SK-MEL-5 (cell line): ENCODE results near the gene TPP2. TPM values are rescaled to one million over a fixed set of nuclear protein-coding genes. Genes with fewer than 3 reads are reported as not detected.

Experiments
- DNase-seq: peaks from one replicate; pipeline ENCODE4 v3.0.0-alpha.2; 2016; ENCODE audit warnings: low read depth, low spot score
- in situ Hi-C: cut with HindIII; loops from 2 replicates; pipeline ENCODE4 v1.10.0; 2016; ENCODE audit warnings: low sequenced_read_pairs, high pct_unique_total_duplicates, low pct_unique_long_range_greater_than_20kb
- polyA plus RNA-seq, 2 experiments: library from polyadenylated mRNA; depleted of rRNA; stranded (reverse); fragments of >200 nt; gene quantifications; 2 replicates each; pipeline ENCODE4 v1.2.3, GENCODE V29; 2015
- total RNA-seq: library from RNA; depleted of rRNA; stranded (reverse); fragments of >200 nt; shearing (Covaris generic); gene quantifications from 2 replicates; pipeline ENCODE4 v1.2.3, GENCODE V29; 2014; rRNA removed

The TPP2 gene
- total RNA-seq = 48.7 and 53.0 TPM in 2 replicates
- polyA plus RNA-seq (2015; cell fraction: cytosol; rRNA removed) = 34.3 and 41.1 TPM in 2 replicates
- polyA plus RNA-seq (2015; cell fraction: nucleus; rRNA removed) = 224 and 231 TPM in 2 replicates

DNA sequence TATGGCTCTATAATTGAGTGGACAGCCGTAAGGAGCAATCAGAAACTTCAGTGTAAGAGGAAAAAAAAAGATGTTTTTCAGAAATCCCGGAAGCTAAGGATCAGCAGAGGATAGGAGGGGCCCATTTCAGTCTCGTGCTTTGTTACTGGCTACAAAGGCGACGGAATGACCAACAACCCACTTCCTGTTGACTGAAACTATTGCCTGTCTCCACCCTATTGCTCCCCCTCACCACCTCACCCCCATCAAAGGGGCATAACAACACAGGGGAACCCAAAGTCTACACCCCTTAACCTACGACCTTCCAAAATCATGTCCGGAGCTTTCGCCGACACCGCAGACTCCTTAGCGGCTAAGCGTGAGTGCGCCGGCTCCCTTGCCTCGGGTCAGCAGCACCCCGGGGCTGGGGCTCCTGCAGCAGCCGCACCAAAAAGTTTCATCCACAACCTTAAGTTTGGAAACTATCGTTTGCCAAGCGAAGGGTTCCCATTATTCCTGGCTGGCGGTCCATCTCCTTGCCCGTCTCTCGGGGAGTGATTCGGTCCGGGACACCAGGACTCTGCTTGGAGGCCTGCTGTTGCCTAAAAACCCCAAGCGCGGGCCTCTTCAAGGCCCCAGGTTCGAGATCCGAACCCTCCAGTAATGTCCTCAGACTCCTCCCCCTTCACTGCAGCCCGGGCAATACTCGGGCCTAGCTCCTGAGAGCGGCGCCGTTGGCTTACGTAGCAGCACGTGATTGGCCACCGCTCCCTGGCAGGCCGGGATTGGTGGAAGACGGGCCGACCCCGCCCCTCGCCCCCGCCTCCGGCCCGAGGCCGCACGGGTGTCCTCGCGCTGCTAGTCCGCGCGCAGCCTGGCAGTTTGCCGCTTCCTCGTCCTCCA, at the start of gene TPP2:
Gene TPP2 (plus strand): TSS at position 840 of the 882 bp plus-strand sequence. CDS start 53 bp downstream, outside the sequence.
- peak; percentile 98 for DNase-seq
- in situ Hi-C loops = no loop called here

DNA sequence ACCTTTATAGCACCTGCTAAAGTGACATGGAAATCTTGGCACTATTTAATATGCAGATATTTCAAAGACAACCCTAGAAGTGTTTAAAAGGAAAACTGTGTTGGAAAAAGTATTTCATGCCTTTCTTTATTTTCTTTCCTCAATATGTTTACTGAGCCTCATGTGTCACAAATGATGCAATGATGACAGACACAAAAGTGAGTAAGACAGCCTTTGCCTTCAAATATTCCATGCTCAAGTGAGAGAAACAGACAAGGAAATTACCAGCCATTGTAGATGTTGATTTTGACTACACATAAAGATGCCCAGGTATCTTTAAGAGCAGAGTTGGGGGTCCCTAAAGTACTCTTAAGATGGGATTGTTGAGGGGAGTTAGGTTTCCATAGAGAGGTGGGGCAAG, 48.0 kb upstream of the TPP2 start:
- DNase-seq = no peak
- in situ Hi-C loops = no loop called here

DNA sequence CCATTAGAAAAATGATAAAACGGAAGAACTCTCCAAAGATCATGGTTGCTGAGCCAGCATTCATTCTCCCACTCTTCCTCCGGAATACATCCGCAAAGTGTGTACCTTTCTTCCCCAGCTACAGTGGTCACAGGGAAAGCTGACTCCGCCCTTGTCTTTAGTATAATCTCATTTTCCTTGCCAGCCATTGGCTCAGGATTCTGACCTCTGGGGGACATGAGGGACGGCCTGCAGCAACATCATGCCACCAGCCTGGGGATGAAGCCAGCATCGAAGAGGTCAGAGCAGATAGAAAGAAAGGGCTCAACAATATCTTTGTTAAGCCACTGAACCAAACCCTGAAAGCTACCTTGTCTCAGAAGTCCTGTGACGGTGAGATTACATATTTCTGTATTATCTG, 46.3 kb upstream of the TPP2 start:
- DNase-seq = peak; percentile 8
- in situ Hi-C loops = no loop called here

DNA sequence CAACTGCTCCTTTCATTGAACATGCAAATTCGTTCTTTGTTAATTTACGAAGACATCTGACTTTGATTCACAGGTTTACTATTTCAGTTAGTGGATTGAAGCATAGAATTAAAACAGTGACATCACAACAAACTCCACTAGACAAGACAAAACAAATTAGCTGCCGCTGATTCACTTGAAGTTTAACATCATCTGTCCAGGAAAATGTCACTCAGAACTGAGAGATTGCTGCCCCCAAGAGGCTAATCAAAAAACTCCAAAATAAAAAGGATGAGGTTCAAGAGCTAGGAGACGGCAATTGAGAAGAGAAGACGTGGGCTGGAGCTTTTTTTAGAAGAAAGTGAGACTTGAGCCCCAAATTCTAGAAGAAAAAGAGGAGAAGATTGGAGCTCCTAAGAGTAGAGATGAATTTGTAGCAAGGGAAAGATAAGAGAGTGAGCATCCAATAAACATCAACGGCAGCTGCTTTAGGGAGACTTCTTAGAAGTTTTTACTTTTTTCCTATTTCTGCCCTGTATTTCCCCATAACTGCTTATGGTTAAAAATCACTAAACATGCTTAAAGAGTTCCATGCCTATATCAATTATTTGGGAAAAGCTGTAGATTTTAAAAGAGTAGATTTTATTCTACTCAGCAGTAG, 40.8 kb upstream of the TPP2 start:
- in situ Hi-C loops = no loop called here
- DNase-seq = peak; percentile 78

DNA sequence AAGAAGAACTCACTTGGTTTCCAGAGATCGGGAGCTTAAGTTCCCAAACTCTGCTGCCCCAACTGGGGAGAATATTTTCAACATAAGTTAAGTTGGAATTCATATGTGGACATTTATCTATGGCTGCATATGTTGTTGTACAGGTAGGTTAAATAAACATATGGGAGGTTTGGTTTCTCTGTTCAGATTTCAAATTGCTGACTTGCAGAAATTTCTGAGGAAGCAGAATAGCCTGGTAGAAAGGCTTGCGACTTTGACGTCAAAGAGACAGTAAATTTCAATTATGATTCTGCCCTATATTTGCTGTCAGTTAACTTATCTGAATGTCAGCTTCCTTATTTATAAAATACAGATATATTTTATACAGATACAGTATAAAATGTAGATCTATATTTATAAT, 40.0 kb upstream of the TPP2 start:
- in situ Hi-C loops = no loop called here

DNA sequence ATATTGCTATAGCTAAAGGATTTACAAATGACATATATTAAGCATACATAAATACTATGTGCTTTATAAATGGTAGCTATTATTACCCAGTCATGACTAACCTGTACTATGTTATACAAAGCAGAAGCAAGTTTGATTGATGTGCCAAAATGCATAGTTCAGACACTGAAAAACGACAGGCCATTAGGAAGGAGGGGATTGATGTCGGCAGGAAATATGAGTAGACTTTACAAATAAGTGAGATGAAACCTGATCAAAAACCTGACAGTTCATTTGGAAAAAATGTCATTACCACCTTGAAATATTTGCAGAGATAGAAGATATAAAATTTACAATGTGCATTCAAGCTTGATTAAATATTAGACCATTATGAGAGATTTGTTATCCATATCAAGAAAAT, 38.8 kb upstream of the TPP2 start:
- in situ Hi-C loops = no loop called here

More for the DNA sequence above, 40.0 kb upstream of the TPP2 start:
- DNase-seq = peak; percentile 33

DNA sequence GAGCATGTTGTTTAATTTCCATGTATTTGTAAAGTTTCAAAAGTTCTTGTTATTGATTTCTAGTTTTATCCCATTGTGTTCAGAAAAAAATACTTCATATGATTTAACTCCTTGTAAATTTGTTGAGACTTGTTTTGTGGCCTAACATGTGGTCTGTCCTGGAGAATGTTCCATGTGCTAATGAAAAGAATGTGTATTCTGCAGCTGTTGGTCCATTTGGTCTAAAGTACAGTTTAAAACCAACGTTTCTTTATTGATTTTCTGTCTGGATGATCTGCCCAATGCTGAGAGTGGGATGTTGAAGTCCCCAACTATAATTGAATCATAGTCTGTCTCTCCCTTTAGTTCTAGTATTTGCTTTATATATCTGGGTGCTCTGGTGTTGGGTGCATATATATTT, 34.9 kb upstream of the TPP2 start:
- in situ Hi-C loops = no loop called here
- no peak for DNase-seq

More for the DNA sequence above, 38.8 kb upstream of the TPP2 start:
- DNase-seq = no peak

DNA sequence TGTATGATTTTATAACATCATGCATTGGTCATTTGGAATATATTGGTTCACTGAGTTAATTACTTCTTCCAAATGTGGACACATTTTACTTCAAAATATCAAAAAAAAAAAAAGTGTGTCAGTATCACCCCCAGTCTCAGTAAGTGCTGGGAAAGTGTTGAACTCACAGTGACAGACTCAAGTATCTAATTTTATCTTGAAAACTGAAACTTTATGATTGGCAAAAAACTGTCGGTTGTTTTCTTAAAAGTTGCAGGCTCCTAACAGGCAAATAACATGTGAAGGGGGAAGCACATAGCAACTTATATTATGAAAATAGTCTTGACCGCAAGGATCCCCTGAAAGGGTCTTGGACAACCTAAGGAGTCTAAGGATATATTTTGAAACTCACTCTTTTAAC, 33.5 kb upstream of the TPP2 start:
- no peak for DNase-seq
- in situ Hi-C loops = no loop called here

DNA sequence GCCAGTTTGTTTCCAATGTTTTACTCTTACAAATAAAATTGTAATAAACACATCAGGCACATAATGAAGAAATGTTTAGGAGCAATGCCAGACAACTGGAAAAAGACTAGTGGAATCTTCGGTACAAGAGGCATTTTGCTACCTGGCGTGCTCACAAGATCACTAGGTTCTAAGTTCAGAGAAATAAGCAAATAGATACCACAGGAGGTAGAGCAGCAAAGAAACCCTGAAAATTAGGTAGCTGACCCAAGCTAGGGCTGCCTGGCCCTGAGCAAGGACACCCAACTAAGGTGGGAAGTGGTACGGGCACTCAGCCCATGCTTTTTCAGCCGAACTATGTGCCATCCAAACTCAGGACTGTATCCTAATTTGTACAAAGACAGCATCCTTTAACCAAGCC, 32.2 kb upstream of the TPP2 start:
- DNase-seq = no peak
- in situ Hi-C loops = no loop called here

DNA sequence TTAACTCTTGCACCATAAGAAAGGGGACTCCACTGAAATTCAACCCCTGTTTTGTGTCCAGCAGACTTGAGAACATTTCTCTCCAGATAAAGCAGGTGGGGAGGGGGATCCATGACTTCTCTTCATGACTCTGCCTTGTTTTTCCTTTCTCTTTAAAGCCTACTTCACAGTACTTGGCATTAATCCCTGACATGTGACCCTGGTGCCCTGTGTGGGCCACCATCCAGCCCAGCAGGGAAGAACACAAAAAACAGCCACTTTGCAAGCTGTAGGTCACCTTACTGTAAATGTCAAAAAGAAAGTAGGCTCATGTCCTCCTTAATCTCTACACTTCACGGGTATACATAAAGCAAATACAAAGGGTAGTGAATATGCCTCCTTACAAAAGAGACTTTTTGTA, 30.3 kb upstream of the TPP2 start:
- no peak for DNase-seq
- in situ Hi-C loops = no loop called here

DNA sequence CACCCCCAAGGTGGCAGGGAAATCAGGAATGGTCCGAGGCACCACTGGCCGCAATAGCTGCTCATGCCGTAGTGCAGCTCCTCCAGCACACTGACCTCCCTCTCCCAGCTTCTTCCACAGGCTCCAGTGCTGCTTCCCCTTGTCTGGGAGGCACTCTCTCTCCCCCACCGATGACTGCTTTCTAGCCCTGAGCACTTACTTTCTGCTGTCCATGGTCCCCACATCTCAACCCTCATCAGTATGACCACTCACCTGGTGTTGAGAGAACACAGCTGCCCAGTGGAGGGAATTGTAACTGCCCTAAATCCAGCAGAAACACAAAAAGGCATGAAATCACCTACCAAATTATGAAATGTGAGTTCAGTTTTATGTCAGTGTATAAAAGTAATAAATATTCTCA, 28.9 kb upstream of the TPP2 start:
- DNase-seq = no peak
- in situ Hi-C loops = no loop called here

DNA sequence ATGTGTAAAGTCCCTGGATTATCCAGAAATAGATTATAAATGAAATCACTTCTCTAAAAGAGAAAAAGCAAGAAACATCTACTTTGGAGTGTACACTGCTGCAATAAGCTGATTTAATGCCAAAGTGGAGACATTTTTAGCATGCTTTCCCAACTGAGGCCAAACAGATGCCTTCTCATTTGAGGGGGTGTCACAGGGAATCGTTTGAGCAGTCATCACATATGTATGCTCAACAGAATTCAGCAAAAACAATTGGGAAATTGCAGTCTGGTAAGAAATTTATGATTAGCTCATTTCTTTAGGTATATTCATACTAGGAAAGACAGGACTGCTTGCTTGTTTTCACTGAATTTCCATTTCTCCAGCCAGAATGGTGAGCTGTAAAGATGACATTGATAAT, 27.3 kb upstream of the TPP2 start:
- no peak for DNase-seq
- in situ Hi-C loops = no loop called here

DNA sequence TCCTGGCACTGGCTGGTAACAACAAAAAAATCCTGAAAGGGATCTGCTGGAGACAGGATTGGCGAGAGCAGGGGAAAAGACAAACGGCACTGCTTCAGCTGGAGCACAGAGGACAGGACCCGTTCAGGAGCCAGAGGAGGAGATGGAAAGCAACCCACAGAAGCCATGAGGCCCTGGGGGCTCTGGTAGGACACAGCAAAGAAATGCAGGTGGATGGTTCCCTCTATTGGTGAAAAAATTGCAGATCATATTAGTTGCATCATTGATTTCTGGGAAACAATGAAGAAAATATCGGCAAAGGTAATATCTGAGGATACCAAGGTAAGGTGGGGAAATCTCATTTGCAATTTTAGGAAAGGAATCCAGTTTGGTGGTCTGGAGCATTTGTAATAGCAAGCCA, 25.7 kb upstream of the TPP2 start:
- peak; percentile 28 for DNase-seq
- in situ Hi-C loops = no loop called here

DNA sequence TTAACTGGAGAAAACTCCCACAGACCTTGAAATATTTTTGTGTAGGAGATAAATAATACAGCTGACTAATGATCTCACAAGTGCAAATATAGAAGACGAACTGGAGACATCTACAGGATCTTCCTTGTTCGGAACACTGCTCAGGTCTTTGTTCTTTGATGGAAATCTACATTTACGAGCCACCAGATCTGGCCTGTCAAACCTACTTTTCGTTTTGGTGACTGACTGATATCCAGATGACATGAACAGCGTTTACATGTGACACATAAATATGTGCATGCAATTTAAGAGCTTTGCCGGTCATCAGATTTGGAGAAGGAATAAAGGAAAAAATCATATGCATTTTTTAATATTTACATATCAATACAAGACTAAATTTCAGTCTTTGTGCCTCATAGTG, 24.5 kb upstream of the TPP2 start:
- DNase-seq = no peak
- in situ Hi-C loops = no loop called here

DNA sequence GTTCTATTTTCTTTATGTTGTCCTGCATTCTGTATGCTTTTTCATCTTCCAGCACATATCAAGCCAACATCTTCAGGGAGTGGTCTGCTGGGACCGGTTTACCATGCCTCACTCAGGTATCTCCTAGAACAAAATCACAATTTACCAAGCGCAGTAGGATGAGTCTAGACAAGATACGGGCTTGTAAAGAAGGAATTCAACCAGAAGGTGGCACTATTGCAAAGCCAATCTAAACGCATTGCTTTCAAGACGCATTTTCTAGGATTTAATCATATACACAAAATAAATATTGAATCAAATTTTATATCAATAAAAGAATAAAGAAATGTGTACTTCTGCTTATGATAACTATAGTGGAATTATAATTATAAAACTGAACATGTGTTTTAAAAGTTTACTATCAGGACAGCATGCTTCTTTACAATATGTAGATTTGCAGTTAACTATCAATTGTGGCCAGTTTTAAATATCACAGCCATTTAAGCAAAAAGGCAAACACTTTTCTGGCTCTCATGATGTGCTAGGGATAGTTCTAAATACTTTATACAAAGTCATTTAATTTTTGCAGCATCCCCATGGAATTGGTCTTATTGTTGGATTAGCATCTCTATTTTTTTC, 16.1 kb upstream of the TPP2 start:
- peak; percentile 74 for DNase-seq
- in situ Hi-C loops = loop anchor here (10.0 kb wide), 1 partner anchor 274 kb away; no protein-coding TSS in a partner anchor

DNA sequence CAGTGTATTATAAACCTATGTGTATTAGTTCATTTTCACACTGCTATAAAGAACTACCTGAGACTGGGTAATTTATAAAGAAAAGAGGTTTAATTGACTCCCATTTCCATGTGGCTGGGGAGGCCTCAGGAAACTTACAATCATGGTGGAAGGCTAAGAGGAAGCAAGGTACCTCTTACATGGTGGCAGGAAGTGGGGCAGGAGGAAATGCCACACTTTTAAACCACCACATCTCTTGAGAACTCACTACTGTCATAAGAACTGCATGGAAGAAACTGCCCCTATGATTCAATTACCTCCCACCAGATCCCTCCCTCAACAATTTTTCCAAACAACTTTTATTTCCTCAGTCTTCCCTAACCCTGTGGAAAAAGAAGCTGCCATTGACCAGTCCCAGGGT, 14.5 kb upstream of the TPP2 start:
- no peak for DNase-seq
- in situ Hi-C loops = loop anchor here (10.0 kb wide), 1 partner anchor 273 kb away; no protein-coding TSS in a partner anchor

DNA sequence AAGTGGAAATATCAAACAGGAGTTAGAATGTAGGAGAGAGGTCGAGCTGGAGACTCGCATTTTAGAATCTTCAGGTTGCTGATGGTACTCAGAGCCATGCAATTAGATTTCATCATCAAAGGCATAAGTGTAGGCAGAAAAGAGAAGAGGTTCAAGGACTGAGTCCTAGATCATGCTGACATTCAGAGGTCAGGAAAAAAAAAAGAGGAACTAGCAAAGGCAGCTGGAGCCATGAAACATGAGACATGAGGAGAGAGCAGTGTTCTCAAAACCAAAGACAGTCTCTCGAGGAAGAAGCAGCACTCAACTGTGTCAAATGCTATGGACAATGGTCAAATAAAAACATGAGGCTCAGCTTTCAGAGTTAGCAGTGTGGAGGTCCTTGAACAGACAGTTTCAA, 12.4 kb upstream of the TPP2 start:
- DNase-seq = no peak
- in situ Hi-C loops = loop anchor here (10.0 kb wide), 1 partner anchor 270 kb away; no protein-coding TSS in a partner anchor

DNA sequence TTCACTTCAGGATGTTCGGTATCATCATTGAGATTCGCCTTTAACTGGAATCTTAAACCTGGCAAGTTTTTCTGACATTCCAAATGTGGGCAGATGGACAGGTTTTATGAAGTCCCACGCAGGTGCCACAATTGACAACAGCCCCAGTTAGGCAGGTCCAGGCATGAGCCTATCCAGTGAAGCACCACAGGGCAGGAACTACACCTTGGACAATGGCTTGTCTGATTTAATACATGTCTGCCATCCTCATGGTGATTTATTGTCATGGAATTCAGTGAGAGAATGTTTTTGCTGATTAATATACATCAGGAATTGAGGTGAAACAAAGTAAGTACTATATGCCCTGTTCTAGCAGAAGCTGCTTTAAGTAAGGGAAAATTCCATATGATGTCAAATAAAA, 10.2 kb upstream of the TPP2 start:
- in situ Hi-C loops = loop anchor here (10.0 kb wide), 1 partner anchor 268 kb away; no protein-coding TSS in a partner anchor
- DNase-seq = no peak
